GM19463 (cell line): ENCODE data around the gene TNRC6A.
"Not testable (repeated sequence)": the region's sequence is repeated elsewhere in the genome, so short reads cannot be mapped to it uniquely, and the experiment has no call there.

Experiments
- ATAC-seq: cut with Tn5 transposase; IDR thresholded peaks from one replicate; pipeline ENCODE4 v1.9.1; 2021; ENCODE audit warnings: mild to moderate bottlenecking, moderate library complexity; ENCODE audit not compliant: unreplicated experiment

Gene TNRC6A

DNA sequence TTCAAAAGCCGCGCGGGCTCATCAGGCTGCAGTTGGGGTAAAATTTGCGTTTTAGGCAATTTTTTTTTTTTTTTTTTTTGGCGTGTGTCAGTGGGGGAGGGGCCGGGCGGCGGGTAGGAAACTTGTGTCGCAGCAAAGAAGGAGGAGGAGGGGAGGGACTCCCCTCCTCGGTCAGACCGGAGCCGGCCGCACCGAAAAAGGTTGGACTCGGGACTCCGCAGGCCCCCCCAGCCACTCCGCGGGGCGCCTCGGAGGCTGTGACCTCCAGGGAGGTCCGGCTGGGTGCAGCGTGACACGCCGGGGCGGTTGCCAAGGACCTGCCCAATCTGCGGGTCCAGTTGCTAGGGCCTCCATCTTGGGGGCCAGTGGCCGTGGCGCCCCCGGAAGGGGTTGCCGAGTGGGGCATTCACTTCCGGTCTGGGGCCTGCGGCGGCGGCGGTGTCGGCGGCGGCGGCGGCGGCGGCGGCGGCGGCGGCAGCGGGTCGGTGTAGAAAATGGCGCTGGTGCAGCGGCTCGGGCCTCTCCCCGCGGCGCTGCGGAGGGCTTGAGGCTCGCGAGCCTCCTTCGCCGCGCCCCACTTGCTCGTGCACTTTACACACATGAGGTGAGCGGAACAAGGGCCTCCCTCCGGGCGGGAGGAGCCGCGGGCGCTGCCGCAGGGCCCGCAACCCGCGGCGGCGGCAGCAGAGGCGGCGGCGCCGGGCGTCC lies at the start of gene TNRC6A:
Gene TNRC6A (plus strand): TSS at position 409 of the 708 bp plus-strand sequence. CDS start 191 bp downstream, at position 600.
- peak; percentile 94 for ATAC-seq

DNA sequence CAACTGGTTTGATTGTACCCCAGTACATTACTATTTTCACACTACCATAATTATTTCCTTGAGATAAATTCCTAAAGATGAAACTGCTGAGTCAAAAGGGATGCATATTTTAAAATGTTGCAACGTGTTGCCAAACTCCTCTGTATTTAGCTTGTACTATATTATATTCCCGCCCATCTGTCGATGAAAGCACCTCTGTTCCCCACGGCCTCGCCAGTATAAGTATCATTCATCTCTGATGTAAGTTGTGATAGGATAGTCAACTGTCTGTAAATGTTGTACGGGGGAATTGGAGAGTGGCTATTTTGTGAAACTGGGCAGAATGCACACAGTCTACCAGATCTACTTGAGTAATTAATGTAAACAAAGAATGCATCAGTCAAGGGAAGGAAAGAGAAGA lies 47.7 kb upstream of the TNRC6A start:
- no peak for ATAC-seq

DNA sequence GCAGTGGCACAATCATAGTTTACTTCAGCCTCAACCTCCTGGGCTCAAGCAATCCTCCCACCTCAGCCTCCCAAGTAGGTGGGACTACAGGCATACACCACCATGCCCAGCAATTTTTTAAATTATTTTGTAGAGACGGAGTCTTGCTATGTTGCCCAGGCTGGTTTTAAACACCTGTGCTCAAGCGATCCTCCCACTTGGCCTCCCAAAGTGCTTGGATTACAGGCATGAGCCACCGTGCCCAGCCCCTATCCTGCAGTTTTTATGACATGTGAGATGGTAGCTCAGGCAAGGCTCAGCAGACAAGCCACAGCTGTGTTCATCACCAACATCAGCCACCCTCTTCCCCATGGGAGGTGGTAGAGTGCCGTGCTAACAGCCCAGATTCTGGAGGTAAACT lies 46.2 kb upstream of the TNRC6A start:
- ATAC-seq, result no peak

DNA sequence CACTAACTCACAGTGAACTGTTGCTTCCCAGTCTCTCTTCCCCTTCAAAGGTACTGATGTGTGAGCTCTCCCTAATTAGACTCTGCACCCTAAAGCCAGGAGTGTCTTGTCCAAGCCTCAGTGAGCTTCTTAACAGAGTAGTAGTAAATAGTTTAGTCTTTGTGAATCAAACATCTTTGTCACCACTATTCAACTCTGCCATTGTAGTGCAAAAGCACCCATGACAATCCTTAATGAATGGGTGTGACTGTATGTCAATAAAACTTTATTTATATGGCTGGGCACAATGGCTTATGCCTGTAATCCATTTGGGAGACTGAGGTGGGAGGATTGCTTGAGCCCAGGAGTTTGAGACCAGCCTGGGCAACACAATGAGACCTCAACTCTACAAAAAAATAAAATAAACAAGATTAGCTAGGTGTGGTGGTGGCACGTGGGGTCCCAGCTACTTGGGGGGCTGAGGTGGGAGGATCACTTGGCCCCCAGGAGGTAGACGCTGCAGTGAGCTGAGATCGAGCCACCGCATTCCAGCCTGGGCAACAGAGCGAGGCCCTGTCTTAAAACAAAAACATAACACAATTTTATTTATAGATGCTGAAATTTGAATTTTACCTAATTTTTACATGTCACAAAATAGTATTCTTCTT lies 45.5 kb upstream of the TNRC6A start:
- ATAC-seq, result no peak

DNA sequence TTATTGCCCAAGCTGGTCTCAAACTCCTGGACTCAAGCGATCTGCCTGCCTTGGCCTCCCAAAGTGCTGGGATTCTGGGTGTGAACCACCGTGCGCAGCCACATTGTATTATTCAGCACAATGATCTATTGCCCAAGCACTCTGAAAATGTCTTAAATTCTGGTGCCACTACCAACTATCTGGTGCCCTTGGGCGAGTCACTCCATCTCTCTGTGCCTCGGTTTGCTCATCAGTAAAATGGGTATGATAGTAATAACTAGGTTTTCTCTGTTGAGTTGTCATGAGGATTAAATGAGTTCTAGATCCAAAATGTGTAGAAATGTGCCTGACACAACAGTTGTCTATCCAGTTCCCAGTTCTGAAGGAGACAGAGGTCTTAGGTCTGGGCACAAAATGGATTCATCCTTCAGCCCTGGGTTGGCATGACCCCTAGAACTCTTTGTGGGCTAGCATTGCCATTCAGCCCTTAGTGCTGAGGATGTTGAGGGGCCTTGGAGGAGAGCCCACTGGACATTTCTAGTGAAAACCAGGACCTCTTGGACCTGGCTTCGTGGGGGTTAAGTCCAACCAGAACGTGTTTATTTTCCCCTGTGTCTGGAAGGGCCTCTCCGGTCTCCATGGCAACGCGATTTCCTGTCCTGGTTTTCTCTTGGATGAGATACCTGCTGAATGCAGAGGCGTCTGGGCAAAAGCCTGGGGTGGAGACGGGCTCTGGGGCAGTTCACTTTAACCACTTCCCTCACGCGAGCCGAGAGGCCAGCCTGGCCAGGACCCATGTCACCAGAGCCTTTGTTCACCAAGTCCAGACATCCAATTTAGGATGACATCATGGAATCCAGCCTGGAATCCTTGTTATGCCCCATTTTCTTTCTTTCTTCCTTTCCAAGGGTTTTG lies 43.7 kb upstream of the TNRC6A start:
- ATAC-seq, result no peak

DNA sequence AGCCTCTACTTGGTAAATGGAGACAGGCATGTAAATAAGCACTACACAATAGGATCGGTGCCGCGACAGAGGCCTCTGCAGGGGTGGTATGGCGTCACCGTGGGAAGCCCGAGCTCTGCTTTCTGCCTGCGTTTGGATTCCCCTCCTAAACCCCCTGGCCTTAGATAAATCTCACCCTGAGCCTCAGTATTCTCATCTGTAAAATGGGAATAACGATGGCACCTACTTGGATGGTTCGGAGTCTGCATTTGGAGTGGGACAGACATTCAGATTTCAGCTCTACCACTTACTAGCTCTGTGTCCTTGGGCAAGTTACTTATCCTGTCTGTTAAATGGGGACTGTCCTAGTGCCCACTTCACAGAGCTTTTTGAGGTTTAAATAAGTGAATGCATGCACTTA lies 42.8 kb upstream of the TNRC6A start:
- no peak for ATAC-seq

DNA sequence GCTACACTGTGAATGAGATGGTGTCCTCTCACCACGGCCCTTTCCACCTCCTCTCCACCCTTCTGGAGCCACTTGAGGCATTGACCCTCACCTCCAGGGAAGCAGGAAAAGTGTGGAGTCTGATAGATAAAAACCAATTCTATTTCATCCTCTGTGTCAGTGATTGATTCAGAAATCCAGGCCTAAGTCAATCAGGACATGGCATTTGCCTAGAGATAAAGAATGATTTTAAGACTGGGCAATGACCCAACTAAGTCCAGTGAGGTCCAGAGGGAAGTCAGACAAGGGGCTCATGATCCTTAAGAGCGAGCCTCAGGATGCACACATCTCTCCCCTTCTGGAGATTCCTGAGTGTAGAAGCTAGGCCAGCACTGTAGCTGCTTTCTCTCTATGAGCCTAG lies 41.1 kb upstream of the TNRC6A start:
- no peak for ATAC-seq

DNA sequence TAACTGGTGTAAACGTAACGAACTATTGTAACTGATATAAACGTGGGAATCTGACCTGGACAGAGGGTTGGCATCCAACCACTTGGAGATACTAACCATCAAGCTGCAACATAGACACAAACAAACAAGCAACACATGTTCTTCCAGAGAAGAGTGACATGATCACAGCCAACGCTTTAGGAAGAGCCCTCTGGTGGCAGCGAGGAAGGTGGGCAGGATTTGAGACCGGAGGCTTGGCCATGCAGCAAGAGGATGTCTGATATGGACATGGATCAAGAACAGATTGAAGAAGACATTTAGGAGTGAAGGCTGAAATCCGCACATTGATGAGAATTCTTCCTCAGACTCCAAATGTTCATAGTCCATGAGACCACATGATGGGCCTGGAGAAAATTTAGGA lies 40.3 kb upstream of the TNRC6A start:
- ATAC-seq, result no peak

DNA sequence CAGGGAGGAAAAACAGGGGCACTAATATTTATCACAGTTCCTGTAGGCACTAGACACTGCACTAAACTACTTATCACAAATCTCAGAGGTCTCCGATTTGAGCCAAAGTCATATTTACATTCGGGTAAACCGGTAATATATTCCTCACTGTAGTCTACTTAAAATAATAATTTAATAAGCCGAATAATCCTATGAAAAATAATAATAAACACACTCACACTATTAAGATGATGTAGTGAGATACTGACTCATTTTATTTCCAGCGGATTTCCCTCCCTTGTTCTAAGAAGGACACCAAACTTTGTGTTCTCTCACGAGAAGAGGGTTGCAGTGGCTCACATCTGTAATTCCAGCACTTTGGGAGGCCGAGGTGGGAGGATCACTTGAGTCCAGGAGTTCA lies 36.6 kb upstream of the TNRC6A start:
- no peak for ATAC-seq

DNA sequence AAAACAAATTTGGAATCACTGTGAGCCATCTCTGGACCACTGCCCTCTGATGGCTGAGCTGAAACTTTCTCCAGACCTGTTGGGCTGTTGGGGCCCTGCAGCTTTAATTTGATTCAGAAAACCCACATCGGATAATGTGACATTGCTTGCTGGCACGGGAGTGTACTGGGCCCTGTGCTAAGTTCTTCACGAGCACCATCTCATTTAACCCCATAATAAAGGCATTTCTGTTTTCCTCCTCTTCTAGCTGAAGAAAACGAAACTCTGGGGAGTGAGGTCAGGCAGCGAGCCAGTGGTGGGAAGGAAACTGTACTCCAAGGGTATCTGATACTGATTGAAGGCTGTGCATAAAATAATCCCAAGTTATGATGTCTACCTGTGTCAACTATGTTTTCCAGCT lies 34.5 kb upstream of the TNRC6A start:
- no peak for ATAC-seq

DNA sequence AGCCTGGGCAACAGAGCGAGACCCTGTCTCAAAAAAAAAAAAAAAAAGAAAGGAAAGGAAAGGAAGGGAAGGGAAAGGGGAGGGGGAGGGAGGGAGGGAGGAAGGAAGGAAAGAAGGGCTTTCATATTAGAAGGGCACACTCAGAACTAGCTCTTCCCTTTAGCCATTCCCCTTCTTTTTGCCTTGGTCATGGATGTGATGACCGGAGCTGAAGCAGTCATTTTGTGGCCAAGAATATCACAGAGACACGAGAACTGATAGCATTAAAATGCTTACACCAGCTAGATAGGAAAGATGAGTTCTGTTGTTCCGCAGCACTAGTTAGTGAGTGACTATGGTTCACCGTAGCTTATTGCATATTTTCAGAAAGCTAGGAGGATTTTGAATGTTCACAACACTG lies 32.8 kb upstream of the TNRC6A start:
- no peak for ATAC-seq

DNA sequence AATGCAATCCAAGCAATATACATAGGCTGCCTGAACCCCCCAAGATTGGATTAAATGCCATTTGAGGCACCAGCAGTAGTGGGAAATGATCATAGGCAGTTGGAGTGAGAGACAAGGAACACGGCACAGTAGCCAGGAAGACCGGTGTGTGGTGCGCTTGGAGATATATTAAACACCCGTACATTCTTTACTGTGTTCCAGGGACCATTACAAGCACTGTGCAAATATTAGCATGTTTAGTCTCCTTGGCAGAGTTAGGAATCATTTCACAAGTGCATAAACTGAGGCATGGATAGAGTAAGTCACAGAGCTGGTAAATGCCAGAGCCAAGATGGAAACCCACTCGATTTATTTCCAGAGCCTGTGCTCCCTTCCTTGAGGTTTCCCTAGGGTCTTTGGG lies 31.1 kb upstream of the TNRC6A start:
- ATAC-seq, result no peak

DNA sequence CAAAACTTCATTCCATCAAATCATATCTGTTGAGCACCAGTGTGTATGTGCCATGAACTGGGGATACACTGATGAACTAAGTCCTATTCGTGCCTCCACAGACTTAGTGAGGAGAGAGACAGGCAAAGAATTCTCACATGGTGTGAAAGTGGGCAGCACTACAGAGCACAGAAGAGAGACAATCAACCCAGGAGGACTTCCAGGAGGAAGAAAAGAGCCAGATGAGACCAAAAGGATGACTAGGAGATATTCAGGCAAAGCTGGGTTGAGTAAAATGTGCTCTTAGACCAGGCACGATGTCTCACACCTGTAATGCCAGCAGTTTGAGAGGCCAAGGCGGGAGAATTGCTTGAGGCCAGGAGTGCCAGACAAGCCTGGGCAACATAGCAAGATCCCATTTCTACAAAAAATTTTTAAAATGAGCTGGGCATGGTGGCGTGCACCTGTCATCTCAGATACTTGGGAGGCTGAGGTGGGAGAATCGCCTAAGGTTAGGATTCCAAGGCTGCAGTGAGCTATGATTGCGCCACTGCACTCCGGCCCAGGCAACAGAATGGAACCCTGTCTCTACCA lies 30.2 kb upstream of the TNRC6A start:
- ATAC-seq, result no peak

DNA sequence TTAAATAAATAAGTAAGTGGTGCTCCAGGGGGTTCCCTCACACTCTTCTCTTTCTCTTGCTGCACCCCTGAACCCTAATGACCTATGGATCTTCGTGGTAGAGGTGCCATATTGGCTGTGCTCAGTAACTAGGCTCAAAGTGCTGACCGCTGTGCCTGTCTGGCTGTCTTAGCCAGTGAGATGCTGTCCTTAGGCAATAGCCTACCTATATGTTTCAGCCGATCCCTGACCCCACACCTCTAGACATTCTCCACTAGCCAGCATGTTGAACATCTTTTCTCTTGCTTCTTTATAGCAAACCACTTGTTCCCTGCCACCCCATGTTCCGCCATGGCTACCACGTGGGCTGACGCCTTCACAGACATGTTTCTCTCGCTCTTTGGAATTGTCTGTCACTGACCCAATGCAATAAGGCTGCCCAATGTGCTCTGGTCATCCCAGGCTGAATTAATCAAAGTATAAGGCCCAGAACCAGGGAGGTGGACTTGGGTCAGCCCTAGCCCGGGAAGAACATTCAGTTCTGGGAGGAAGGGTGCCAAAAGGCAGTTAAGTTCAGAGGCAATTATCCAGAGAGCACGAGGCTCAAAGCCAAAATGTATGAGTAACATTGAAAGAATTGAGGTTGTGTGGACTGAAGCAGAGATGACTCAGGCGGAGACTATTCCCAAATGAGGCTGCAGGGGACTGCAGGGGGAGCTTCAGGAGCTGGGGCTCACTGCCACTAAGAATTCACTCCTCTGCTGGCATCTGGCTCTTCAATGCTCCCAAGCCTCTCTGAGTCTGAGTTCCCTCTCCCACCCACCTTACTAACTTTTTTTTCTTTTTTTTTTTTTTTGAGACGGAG lies 28.7 kb upstream of the TNRC6A start:
- ATAC-seq, result no peak

DNA sequence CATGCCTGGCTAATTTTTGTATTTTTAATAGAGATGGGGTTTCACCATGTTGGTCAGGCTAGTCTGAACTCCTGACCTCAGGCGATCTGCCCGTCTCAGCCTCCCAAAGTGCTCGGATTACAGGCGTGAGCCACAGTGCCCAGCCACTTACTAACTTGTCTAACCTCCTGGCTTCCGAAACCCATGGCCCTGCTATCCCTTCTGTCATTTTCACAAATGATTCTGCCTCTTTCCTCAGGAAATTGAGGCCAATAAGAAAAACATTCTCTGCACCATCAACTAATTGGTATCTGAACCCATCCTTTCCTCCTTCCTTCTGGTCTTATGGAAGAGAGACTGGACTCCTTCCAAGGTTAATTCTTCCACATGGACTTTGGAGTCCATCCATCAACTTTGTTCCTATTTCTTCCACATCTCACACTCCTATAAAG lies 27.9 kb upstream of the TNRC6A start:
- no peak for ATAC-seq

DNA sequence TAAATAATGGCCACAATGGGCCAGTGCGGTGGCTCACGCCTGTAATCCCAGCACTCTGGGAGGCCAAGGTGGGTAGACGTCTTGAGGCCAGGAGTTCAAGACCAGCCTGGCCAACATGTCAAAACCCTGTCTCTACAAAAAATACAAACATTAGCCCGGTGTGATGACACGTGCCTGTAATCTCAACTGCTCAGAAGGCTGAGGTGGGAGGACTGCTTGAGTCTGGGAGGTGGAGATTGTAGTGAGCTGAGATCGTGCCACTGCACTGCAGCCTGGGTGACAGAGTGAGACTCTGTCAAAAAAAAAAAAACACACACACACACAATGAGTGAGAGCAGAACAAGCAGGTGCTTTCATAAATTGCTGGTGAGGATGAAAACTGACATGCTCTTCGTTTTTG lies 21.7 kb upstream of the TNRC6A start:
- ATAC-seq, result not testable (repeated sequence)

DNA sequence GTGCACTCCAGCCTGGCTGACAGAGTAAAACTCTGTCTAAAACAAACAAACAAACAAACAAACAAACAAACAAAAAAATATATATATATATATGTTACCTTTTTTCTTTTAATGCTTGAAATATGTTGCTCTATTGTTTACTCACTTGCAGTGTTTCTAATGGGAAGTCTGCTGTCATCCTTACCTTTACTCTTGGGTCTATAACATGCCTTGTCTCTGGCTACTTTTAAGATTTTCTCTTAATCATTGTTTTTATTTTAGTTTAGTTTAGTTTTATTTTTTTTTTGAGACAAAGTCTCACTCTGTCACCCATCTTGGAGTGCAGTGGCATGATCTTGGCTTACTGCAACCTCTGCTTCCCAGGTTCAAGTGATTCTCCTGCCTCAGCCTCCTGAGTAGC lies 16.1 kb upstream of the TNRC6A start:
- no peak for ATAC-seq

DNA sequence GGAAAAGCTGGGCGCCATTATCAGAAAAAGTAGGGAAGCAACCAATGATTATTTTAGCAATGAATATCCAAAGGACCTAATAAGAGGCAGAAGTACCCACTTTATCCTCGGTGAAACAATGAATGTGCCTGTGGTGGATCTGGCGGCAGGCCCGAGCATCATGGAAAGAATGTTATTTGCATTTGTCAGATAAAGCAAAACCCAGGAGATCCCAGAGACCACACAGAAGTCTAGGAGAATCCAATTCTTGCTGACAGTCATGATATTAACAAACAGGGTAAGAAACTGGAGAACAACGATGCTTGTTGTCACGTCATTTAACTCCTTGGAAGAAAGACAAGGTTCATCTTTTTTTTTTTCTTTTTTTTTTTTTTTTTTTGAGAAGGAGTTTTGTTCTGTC lies 12.0 kb upstream of the TNRC6A start:
- ATAC-seq, result no peak

DNA sequence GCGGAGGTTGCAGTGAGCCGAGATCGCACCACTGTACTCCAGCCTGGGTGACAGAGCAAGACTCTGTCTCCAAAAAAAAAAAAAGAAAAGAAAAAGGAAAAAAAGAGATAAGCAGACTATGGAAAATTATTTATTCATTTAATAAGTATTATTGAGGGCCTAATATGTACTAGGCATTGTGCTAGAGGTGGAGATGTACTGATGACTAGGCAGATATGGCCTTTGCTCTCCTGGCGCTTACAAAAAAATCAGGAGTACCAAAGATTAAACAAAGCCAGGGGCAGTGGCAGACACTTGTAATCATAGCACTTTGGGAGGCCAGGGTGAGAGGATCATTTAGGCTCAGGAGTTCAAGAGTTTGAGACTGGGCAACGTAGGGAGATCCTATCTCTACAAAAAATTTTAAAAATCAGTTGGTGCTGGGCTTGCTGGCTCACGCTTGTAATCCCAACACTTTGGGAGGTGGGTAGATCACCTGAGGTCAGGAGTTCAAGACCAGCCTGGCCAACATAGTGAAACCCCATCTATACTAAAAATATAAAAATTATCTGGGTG lies 10.4 kb upstream of the TNRC6A start:
- no peak for ATAC-seq

DNA sequence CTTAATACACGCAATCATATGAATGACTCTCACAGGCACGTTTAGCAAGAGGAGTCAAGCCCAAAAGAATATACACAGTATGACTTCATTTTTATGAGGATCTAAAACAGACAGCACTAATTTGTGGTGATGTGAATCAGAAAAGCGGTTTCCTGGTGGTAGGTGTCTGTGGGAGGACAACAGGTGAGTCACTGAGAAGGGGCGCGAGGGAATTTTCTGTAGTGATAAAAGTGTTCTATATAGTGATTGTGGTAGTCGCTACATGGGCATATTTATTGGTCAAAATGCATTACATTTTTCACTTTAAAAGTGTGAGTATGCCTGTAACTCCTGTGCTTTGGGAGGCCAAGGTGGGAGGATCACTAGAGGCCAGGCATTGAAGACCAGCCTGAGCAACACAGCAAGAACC lies 7.6 kb upstream of the TNRC6A start:
- ATAC-seq, result no peak
